Measurements from ENCODE around the gene RHOJ.

GRCh38 chr14:63237791-63238190, 33.5 kb downstream of the RHOJ start:
- TF ChIP-seq CTCF (IDR thresholded peaks at IDR 0.05; ENCODE audit: extremely low read depth in 1 of 2, insufficient read depth in 1 of 2, low read depth in 1 of 2, low read length in 2 of 2) (no peak), EZH2 (IDR thresholded peaks at IDR 0.05; ENCODE audit: borderline replicate concordance, low read depth, low read length, severe bottlenecking) (no peak), POLR2A (IDR thresholded peaks at IDR 0.05; ENCODE audit: low read depth, low read length) (no peak)

Data from endothelial cell of umbilical vein (primary cell).